Activated gamma-delta T cell treated with anti-CD3 and anti-CD28 coated beads, Interleukin-2, amount 50 U/mL, for 16 hours (primary cell): ENCODE measurements around the gene MGST2.
"Not testable (repeated sequence)": the region's sequence is repeated elsewhere in the genome, so short reads cannot be mapped to it uniquely, and the experiment has no call there.

Experiments
- DNase-seq: peaks from one replicate; pipeline ENCODE4 v3.0.0-alpha.2; 2020; ENCODE audit warnings: low read depth

MGST2 gene

GRCh38 chr4:139665690-139666529 is at the start of gene MGST2:
Gene MGST2 (plus strand): TSS chr4:139665819. CDS start chr4:139666020, 201 bp downstream.
- no peak for DNase-seq

- DNase-seq: no peak
Measured at GRCh38 chr4:139617702-139618490, 47.7 kb upstream of the MGST2 start.

- no peak for DNase-seq
Measured at GRCh38 chr4:139619644-139620043, 46.0 kb upstream of the MGST2 start.

GRCh38 chr4:139622901-139623381 is 42.7 kb upstream of the MGST2 start:
- DNase-seq: no peak

GRCh38 chr4:139624441-139625092 is 41.1 kb upstream of the MGST2 start:
- no peak for DNase-seq

GRCh38 chr4:139625093-139625455 is 40.5 kb upstream of the MGST2 start:
- DNase-seq: no peak

GRCh38 chr4:139625482-139625881 is 40.1 kb upstream of the MGST2 start:
- no peak for DNase-seq

GRCh38 chr4:139628184-139629012 is 37.2 kb upstream of the MGST2 start:
- DNase-seq: no peak

- no peak for DNase-seq
Measured at GRCh38 chr4:139629436-139630125, 36.0 kb upstream of the MGST2 start.

- no peak for DNase-seq
Measured at GRCh38 chr4:139630126-139630495, 35.5 kb upstream of the MGST2 start.

GRCh38 chr4:139630991-139631390 is 34.6 kb upstream of the MGST2 start:
- no peak for DNase-seq

GRCh38 chr4:139631791-139632190 is 33.8 kb upstream of the MGST2 start:
- no peak for DNase-seq

- not testable (repeated sequence) for DNase-seq
Measured at GRCh38 chr4:139632739-139633138, 32.9 kb upstream of the MGST2 start.

GRCh38 chr4:139633195-139633594 is 32.4 kb upstream of the MGST2 start:
- DNase-seq: no peak

GRCh38 chr4:139633661-139634060 is 32.0 kb upstream of the MGST2 start:
- no peak for DNase-seq

- DNase-seq: no peak
Measured at GRCh38 chr4:139635966-139636365, 29.7 kb upstream of the MGST2 start.

GRCh38 chr4:139638306-139638705 is 27.3 kb upstream of the MGST2 start:
- DNase-seq: not testable (repeated sequence)

- no peak for DNase-seq
Measured at GRCh38 chr4:139639654-139640053, 26.0 kb upstream of the MGST2 start.

GRCh38 chr4:139641218-139641617 is 24.4 kb upstream of the MGST2 start:
- no peak for DNase-seq

GRCh38 chr4:139642364-139642763 is 23.3 kb upstream of the MGST2 start:
- no peak for DNase-seq
